ENCODE results near the gene ZNF507.

Gene ZNF507

DNA sequence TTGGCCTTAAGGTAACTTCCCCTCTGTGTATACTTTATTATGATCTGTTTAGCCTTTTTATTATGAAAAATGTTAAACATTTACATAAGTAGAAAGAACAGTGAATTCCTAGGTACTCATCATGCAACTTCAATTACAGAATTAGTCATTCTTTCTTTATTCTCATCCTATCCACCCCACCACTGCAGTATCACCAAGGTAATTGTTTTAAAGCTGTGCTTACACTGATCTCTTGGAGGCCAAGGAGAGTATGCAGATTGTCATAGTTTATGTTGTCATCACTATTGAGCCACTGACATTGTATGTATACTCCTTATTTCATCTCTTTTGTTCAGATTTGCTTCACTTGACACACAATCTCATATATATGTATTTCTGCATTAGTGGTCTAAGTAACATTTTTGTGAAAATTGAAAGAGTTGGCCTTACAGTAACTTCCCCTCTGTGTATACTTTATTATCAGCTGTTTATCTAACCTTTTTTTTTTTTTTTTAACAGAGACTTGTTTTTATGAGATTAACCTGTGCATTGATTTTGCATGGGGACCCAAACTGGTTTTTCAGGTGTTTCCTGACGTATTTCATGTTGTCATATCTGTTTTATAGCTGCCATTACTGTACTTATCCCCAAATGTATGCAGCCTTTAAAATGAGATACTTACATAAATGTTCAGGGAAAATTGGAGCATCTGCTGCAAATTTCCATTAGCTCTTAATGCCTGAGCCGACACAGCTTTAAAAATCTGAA is 4.5 kb downstream of the ZNF507 start:
- Histone ChIP-seq H3K4me3 (ENCODE audit: low read depth in 1 of 2, low read length in 1 of 2) (no peak overlapping the region), H3K4me1 (ENCODE audit: control insufficient read depth in 1 of 2, insufficient read depth in 1 of 2, low read depth in 1 of 2, low read length in 1 of 2) (peaks cover 30% of the 10 kb centered on the region in 2 experiments), H3K9me3 (no peaks in the 10 kb centered on the region), H3K27me3 (peaks cover 1% of the 10 kb centered on the region), H3K36me3 (peaks cover 21% of the 10 kb centered on the region), H3K27ac (no peak overlapping the region)
- TF ChIP-seq, protein P1, sequence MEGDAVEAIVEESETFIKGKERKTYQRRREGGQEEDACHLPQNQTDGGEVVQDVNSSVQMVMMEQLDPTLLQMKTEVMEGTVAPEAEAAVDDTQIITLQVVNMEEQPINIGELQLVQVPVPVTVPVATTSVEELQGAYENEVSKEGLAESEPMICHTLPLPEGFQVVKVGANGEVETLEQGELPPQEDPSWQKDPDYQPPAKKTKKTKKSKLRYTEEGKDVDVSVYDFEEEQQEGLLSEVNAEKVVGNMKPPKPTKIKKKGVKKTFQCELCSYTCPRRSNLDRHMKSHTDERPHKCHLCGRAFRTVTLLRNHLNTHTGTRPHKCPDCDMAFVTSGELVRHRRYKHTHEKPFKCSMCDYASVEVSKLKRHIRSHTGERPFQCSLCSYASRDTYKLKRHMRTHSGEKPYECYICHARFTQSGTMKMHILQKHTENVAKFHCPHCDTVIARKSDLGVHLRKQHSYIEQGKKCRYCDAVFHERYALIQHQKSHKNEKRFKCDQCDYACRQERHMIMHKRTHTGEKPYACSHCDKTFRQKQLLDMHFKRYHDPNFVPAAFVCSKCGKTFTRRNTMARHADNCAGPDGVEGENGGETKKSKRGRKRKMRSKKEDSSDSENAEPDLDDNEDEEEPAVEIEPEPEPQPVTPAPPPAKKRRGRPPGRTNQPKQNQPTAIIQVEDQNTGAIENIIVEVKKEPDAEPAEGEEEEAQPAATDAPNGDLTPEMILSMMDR (IDR thresholded peaks at IDR 0.05), result no peak

GRCh38 chr19:32350471-32350865 is 5.1 kb downstream of the ZNF507 start:
- TF ChIP-seq, protein P1 (IDR thresholded peaks at IDR 0.05), result no peak
- no peak overlapping the region for H3K4me3 ChIP-seq (ENCODE audit: low read depth in 1 of 2, low read length in 1 of 2)
- H3K9me3 ChIP-seq, result no peaks in the 10 kb centered on the region
- no peak overlapping the region for H3K27ac ChIP-seq
- H3K36me3 ChIP-seq, result peaks cover 21% of the 10 kb centered on the region
- no peaks in the 10 kb centered on the region for H3K27me3 ChIP-seq
- peaks cover 33 to 35% of the 10 kb centered on the region in 2 experiments for H3K4me1 ChIP-seq (ENCODE audit: control insufficient read depth in 1 of 2, insufficient read depth in 1 of 2, low read depth in 1 of 2, low read length in 1 of 2)

DNA sequence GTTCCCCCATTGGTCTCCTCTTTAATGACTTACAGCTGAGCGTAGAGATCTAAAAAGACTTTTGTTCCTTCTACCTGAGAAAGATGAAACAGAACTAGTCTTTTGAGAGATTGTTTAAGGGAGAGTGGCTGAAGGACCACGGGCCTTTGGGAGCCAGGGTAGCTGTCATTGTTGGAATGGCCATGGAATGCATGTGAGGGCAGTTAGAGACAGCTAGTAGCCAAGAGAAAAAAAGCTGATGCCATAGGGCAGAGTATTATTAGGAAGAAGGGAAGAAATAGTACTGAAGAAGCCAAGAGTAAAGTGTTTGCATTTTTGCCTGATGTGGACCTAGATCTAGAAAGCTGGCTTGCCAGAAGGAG is 5.6 kb downstream of the ZNF507 start:
- Histone ChIP-seq H3K9me3 (no peaks in the 10 kb centered on the region), H3K27me3 (no peaks in the 10 kb centered on the region), H3K27ac (no peak overlapping the region), H3K4me1 (ENCODE audit: control insufficient read depth in 1 of 2, insufficient read depth in 1 of 2, low read depth in 1 of 2, low read length in 1 of 2) (peaks cover 37 to 38% of the 10 kb centered on the region in 2 experiments), H3K36me3 (peaks cover 21% of the 10 kb centered on the region), H3K4me3 (ENCODE audit: low read depth in 1 of 2, low read length in 1 of 2) (no peak overlapping the region)
- TF ChIP-seq, protein P1 (IDR thresholded peaks at IDR 0.05), result no peak

DNA sequence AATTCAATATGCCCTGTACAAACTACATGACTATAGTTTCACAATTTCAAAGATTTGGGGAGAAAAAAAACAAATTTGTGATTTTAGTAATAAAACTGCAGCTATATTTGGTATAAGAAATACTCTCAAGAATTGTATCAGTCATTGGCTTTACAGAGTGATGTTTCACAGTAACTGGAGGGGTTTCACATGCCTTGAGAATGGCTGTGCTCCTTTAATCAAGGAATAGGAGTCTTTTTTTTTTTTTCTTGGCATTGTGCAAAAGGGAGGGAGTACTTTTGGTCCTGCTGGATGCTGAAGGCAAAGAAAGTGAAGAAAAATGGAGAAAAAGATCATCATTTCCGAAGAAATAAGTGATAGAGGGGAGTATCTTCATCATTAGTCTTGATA is 6.8 kb downstream of the ZNF507 start:
- Histone ChIP-seq H3K4me1 (ENCODE audit: control insufficient read depth in 1 of 2, insufficient read depth in 1 of 2, low read depth in 1 of 2, low read length in 1 of 2) (peaks cover 35% of the 10 kb centered on the region in 2 experiments), H3K4me3 (ENCODE audit: low read depth in 1 of 2, low read length in 1 of 2) (no peak overlapping the region), H3K9me3 (no peaks in the 10 kb centered on the region), H3K36me3 (peaks cover 21% of the 10 kb centered on the region), H3K27ac (no peak overlapping the region), H3K27me3 (no peaks in the 10 kb centered on the region)
- TF ChIP-seq, protein P1 (IDR thresholded peaks at IDR 0.05), result no peak

GRCh38 chr19:32354345-32354744 is 8.9 kb downstream of the ZNF507 start:
- TF ChIP-seq, protein P1 (IDR thresholded peaks at IDR 0.05), result no peak
- Histone ChIP-seq H3K27me3 (no peaks in the 10 kb centered on the region), H3K4me3 (ENCODE audit: low read depth in 1 of 2, low read length in 1 of 2) (no peak overlapping the region), H3K4me1 (ENCODE audit: control insufficient read depth in 1 of 2, insufficient read depth in 1 of 2, low read depth in 1 of 2, low read length in 1 of 2) (peaks cover 29 to 34% of the 10 kb centered on the region in 2 experiments), H3K27ac (no peak overlapping the region), H3K9me3 (no peaks in the 10 kb centered on the region), H3K36me3 (peaks cover 28% of the 10 kb centered on the region)

All from neutrophil (primary cell).